Right cardiac atrium (tissue), 5 donors: ENCODE data around the gene NMNAT2. TPM values are rescaled to one million over a fixed set of nuclear protein-coding genes. Genes with fewer than 3 reads are reported as not detected.

ENCODE experiments used
- ATAC-seq, 2 donors: fragments of 200-7000 bp; cut with Tn5 transposase; one replicate each; pipeline versions ENCODE4 v1.8.0 to v1.9.1; 2020; ENCODE audit warnings: moderate library complexity in 2 of 2, mild to moderate bottlenecking in 1 of 2
- DNase-seq, 3 donors: peaks; one replicate each; pipeline ENCODE4 v3.0.0-alpha.2; 2020
- H3K27ac ChIP-seq: one replicate; pipeline ENCODE4 v1.5.1; 2013; ENCODE audit warnings: mild to moderate bottlenecking, low read length, control low read depth, moderate library complexity
- H3K27me3 ChIP-seq: one replicate; pipeline ENCODE4 v1.6.1; 2013; ENCODE audit not compliant: control insufficient read depth, insufficient read depth
- H3K4me1 ChIP-seq: one replicate; pipeline ENCODE4 v1.6.1; 2013; ENCODE audit warnings: low read length; ENCODE audit not compliant: control insufficient read depth, insufficient read depth
- H3K4me3 ChIP-seq: one replicate; pipeline ENCODE4 v1.5.1; 2013; ENCODE audit warnings: low read length, control low read depth
- H3K9me3 ChIP-seq: one replicate; pipeline ENCODE4 v1.6.1; 2013; ENCODE audit warnings: low read length; ENCODE audit not compliant: control insufficient read depth
- WGBS: extraction: QIAGEN DNeasy Blood & Tissue Kit; methylation state at CpG from one replicate; pipeline ENCODE4 v1.1.7; 2013; 5-methylcytosine and 5-hydroxymethylcytosine counted together
- intact Hi-C, 4 donors: fragments of 100-400 bp; cut with DNase I; formaldehyde crosslinking; loops; one replicate each; pipeline versions ENCODE4 v1.11.0 to v1.14.0; 2022 to 2023
- polyA plus RNA-seq: library from polyadenylated mRNA; stranded (reverse); fragments of 200-250 nt; gene quantifications from one replicate; pipeline ENCODE4 v1.2.3, GENCODE V29; 2013
- total RNA-seq, 4 donors: library from RNA; stranded (reverse); fragmentation: NEBNext Ultra II Directional; extraction: Animal tissue kit (Norgen Biotek cat#: 25700); gene quantifications; one replicate each; pipeline ENCODE4 v1.2.1, GENCODE V29; 2021
- donor health status: healthy with polysubstance abuse.
- donor health status: DM: no; HTN: yes; CAD: no.
- donor health status: DM: no; HTN: no; CAD: no.
- donor health status: DM: no; HTN: yes; CAD: no; lungs with severe emphysema.
- donor health status: DM: yes; HTN: yes; CAD: no.

The NMNAT2 gene
- total and polyA plus RNA-seq, 5 donors: 14.1 to 80.6 (median 39.7) TPM

DNA sequence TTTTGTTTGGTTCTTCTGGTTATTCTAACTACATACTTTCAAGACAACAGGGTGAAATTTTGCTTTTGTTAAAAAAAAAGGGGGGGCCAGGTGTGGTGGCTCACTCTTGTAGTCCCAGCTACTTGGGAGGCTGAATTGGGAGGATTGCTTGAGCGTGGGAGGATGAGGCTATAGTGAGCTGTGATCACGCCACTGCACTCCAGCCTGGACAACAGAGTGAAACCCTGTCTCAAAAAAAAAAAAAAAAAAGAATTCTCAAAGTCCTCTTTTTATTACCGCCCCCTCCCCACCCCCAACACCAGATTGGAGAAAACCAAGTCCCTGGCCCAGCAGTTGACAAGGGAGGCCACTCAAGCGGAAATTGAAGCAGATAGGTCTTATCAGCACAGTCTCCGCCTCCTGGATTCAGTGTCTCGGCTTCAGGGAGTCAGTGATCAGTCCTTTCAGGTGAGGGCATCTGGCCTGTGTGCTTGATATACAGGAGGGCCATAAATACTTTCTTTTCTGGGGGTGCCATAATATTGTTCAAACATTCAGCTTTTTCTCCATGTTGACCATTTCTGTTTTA is 181.9 kb downstream of the NMNAT2 start:
- no peaks in the 10 kb centered on the region for H3K27me3 ChIP-seq
- no peaks in the 10 kb centered on the region for H3K9me3 ChIP-seq
- ATAC-seq (no peak), DNase-seq (no peak)
- peaks cover 4% of the 10 kb centered on the region for H3K4me1 ChIP-seq
- no peak overlapping the region for H3K4me3 ChIP-seq
- intact Hi-C loops: no loop called here
- WGBS: 79% methylated on average over 6 of the region's 6 CpGs
- no peak overlapping the region for H3K27ac ChIP-seq

DNA sequence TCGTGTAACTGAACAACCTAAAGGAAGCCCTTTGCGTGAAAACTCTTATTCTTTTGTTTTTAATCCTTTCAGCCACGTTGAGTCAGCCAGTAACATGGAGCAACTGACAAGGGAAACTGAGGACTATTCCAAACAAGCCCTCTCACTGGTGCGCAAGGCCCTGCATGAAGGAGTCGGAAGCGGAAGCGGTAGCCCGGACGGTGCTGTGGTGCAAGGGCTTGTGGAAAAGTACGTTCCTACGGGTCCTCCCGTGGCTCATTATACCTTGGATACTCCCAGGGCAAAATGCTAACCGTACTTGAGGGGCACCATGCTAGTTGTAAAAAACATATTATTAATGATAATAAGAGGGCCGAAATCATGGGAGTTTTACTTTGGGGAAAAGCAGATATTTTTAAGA is 182.7 kb downstream of the NMNAT2 start:
- Histone ChIP-seq H3K4me3 (no peak overlapping the region), H3K27ac (peak overlapping the region; percentile 19), H3K4me1 (peaks cover 4% of the 10 kb centered on the region), H3K27me3 (no peaks in the 10 kb centered on the region), H3K9me3 (no peaks in the 10 kb centered on the region)
- 87% methylated on average over 14 of the region's 14 CpGs for WGBS
- DNase-seq (no peak), ATAC-seq (no peak)
- intact Hi-C loops: no loop called here

DNA sequence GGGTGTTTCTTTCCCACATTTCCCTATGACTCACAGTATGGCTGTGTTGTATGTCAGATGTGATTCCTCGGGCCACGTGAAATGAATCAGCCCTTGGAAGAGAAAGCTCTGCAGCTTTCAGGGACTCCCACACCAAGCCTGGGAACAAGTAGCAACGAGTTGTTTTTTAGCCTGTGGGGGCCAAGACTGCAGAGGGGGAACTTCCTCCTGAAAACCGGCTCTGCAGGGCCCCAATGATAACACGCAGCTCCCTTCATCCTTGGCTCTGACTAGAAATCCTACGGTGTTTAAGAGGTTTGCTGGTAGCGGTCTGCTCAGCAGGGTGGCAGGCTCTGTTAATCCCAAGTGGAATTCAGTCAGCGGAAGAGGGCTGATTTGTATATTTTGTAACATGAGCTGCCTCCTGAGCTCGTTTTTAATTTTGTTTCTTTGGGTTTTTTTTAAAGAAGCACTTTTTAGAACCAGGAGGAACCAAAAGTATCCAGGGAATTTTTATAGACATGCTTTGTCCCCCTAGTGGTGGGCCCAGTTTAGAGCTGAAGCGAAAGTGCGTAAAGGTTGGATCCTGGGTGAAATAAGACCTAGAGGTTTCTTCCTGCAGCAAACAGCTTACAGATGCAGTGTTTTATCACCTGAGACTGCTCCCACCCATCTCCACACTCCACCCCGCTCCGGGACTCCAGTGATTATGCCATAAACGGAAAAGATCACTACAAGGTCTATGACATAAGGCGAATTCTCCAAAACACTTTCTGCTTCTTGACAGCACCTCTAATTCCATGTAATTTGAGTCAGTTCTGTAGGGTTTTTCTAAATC is 183.3 kb downstream of the NMNAT2 start:
- no peaks in the 10 kb centered on the region for H3K9me3 ChIP-seq
- peak; percentile 92 to 96 for ATAC-seq
- no peaks in the 10 kb centered on the region for H3K4me1 ChIP-seq
- 30% methylated on average over 15 of the region's 15 CpGs for WGBS
- peak overlapping the region; percentile 76 for H3K27ac ChIP-seq
- H3K27me3 ChIP-seq: no peaks in the 10 kb centered on the region
- DNase-seq: peak; percentile 76 to 79 (median 79)
- intact Hi-C loops: no loop called here
- H3K4me3 ChIP-seq: peak overlapping the region; percentile 5

DNA sequence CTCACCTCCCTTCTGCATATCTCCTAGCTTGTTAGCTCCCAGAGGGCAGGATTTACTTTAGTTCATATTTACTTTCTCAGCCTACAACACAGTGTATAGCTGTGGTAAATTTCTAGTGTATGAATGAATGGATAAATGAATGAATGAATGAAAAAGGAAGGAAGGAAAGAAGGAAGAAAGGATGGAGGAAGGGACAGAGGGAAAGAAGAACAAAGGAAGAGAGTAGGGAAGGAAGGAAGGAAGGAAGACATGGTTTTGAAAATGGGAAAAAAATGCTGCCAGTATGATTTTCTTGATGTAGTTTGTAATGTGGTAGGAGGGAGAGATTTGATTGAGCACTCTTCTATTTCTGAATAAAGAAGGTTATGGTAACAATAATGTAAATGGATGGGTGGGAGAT is 185.1 kb downstream of the NMNAT2 start:
- H3K27me3 ChIP-seq: no peaks in the 10 kb centered on the region
- no peak overlapping the region for H3K27ac ChIP-seq
- intact Hi-C loops: no loop called here

DNA sequence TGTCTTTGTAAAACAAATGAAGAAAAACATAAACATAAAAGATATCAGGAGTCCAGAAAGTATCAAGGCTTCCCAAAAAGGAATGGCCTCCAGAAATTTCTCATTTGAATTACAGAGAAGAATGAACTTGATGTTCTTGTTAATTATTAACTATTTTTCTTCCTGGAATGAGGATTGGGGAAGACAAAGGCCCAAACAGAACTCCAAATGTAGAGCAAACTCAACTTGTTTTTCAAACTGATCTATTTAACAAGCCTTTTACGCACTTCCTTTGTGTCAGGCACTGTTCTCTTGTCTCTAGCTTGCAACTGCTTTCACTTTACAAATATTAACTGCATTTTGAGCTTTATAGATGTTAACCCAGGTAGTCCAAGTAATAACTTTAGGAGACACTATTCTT is 186.6 kb downstream of the NMNAT2 start:
- H3K9me3 ChIP-seq: no peaks in the 10 kb centered on the region
- H3K4me1 ChIP-seq: no peaks in the 10 kb centered on the region
- no peak for DNase-seq
- ATAC-seq: no peak
- WGBS: 97% methylated on average over 1 of the region's 1 CpG
- intact Hi-C loops: no loop called here
- no peak overlapping the region for H3K4me3 ChIP-seq
- no peaks in the 10 kb centered on the region for H3K27me3 ChIP-seq
- no peak overlapping the region for H3K27ac ChIP-seq

More for the DNA sequence above, 185.1 kb downstream of the NMNAT2 start:
- Histone ChIP-seq H3K4me3 (no peak overlapping the region), H3K4me1 (no peaks in the 10 kb centered on the region), H3K9me3 (no peaks in the 10 kb centered on the region)
- DNase-seq (no peak), ATAC-seq (no peak)

DNA sequence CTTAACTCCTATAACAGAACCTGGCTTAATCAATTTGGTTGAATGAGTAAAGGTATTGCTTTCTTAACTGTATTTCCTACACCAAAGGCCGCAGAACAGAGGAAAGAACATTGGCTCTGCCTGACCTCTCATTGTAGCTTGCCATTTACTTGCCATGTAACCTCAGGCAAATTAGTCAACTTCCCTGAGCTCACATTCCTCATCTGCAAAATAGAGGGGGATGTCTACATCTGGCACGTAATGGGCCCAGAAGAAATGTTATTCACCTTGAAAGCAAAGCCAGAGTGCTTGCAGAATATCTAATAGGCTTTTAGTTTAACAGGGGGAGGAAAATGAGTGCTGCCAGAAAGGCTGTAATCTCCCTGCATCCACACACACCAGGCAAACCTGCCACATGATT is 187.8 kb downstream of the NMNAT2 start:
- no peak overlapping the region for H3K27ac ChIP-seq
- intact Hi-C loops: no loop called here

DNA sequence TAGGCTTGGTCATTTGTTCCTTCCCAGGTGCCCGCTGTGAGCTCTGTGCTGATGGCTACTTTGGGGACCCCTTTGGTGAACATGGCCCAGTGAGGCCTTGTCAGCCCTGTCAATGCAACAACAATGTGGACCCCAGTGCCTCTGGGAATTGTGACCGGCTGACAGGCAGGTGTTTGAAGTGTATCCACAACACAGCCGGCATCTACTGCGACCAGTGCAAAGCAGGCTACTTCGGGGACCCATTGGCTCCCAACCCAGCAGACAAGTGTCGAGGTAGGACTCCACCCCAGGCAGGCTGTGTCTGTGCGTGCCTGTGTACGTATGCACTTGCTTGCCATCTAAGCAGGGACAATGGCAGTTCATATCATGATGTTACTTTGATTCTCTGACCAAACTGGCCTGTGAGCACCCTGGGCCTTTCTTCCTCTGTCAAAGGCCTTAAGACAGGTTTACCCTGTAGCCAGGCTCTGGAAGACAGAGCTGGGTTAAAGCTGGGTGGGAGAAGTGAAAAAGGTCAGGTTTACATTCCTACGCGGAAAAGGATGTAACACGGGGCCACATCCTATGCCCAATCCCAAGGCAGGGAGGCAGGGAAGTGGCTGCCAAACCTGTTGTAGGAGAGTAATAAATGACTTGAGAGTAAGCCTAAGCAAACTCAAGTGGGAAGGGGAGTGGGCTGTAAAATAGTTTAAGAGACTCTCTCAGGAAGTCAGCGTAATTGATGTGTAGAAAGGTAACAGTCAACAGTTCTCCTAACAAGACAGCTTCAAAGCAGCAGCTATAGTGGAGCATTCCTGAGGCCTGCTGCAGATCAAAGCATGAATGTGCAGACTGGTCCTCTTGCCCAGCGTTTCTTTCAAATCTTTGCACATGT is 189.6 kb downstream of the NMNAT2 start:
- intact Hi-C loops: loop anchor here (2.0 to 10.0 kb wide), 4 partner anchors 204 to 274 kb away; partner anchors contain the start of genes LAMC1 (in 1 of the 4) and SHCBP1L (in 1 of the 4)
- Histone ChIP-seq H3K4me3 (no peak overlapping the region), H3K27me3 (no peaks in the 10 kb centered on the region), H3K4me1 (no peaks in the 10 kb centered on the region), H3K27ac (no peak overlapping the region), H3K9me3 (no peaks in the 10 kb centered on the region)
- peak in 1 of 2 donors; percentile 16 for ATAC-seq
- no peak for DNase-seq
- 94% methylated on average over 13 of the region's 13 CpGs for WGBS

More for the DNA sequence above, 187.8 kb downstream of the NMNAT2 start:
- 91% methylated on average over 2 of the region's 2 CpGs for WGBS
- Histone ChIP-seq H3K27me3 (no peaks in the 10 kb centered on the region), H3K4me3 (no peak overlapping the region), H3K4me1 (no peaks in the 10 kb centered on the region), H3K9me3 (no peaks in the 10 kb centered on the region)
- DNase-seq (no peak), ATAC-seq (no peak)

DNA sequence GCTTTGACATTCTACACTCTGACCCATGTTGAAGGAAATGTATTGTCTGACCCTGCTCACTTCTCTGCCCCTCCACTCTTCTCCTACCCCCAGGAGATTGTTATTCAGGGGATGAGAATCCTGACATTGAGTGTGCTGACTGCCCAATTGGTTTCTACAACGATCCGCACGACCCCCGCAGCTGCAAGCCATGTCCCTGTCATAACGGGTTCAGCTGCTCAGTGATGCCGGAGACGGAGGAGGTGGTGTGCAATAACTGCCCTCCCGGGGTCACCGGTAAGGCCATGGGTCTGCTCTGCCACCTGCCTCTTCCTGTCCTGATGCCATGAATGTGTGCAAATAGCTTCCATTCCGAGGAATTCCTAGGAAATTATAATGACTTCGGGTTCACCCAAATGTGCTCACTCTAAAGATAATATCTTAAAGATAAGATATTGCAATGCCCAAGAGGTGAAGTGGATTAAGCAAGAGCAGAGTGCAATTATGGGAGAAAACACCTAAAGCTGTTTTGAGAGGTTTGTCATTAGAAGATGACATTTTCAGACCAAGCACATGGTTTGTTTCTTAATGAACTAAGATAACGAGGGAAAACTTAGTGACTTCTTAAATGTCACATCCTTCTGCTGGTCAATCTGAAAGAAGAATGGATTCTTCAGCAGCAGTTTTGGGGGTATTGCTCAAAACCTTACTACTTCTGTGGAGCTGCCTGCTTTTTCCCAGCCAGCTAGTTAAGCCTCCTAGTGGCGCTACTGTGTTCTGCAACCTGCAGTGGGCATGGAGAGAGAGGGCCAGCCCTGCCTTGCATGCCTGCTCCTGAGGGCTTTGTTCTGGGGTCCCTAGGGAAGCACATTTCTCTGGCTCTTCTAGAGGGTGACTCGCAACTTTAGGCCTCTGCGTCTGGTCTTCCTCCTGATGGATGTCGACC is 190.5 kb downstream of the NMNAT2 start:
- ATAC-seq (peak; percentile 34 to 78), DNase-seq (peak; percentile 51 to 82 (median 72))
- WGBS: 85% methylated on average over 16 of the region's 16 CpGs
- no peaks in the 10 kb centered on the region for H3K27me3 ChIP-seq
- H3K9me3 ChIP-seq: no peaks in the 10 kb centered on the region
- intact Hi-C loops: loop anchor here (2.0 to 10.0 kb wide), 4 partner anchors 203 to 273 kb away; partner anchors contain the start of genes LAMC1 (in 1 of the 4) and SHCBP1L (in 1 of the 4)
- no peaks in the 10 kb centered on the region for H3K4me1 ChIP-seq
- H3K4me3 ChIP-seq: no peak overlapping the region
- no peak overlapping the region for H3K27ac ChIP-seq

DNA sequence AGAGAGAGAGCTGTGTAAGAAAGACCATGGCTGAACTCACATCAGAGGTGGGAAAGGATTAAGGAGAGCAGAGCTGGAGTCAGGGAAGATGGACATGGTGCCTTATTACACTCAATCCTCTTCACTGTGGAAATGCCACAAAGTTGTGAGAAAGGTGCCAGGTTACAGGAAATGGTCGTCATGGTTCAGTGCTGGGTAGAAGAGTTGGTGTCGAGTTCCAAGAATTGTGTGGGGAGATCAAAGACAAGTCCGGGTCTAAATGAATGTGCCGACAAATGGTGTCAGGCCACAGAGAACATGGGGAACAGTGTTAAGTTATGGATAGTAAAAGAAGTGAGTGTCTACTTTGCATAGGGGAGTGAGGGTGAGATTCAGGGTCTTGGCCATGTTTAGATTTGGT is 191.2 kb downstream of the NMNAT2 start:
- intact Hi-C loops: loop anchor here (5.0 to 10.0 kb wide), 3 partner anchors 202 to 272 kb away; partner anchors contain the start of genes LAMC1 (in 1 of the 4) and SHCBP1L (in 1 of the 4)
- H3K27ac ChIP-seq: no peak overlapping the region

DNA sequence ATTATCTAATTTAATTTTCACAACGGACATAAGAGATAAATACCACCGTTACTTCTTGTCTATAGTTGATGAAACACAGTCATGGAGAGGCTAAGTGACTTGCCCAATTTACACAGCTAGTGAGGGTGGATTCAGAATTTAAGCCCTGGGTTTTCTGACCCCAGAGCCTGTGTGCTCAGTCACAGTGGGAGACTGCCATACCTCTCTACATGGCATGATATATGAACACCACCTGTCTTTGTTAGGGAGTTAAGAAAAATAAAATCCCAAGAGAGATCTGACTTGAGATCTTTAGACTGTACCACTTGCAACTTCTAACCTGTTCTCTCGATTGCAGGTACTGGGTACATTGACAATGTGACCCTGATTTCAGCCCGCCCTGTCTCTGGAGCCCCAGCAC is 191.8 kb downstream of the NMNAT2 start:
- no peak for ATAC-seq

More for the DNA sequence above, 191.2 kb downstream of the NMNAT2 start:
- WGBS: 75% methylated on average over 4 of the region's 4 CpGs
- DNase-seq (no peak), ATAC-seq (no peak)
- no peaks in the 10 kb centered on the region for H3K9me3 ChIP-seq
- H3K27me3 ChIP-seq: no peaks in the 10 kb centered on the region
- H3K4me3 ChIP-seq: no peak overlapping the region
- no peaks in the 10 kb centered on the region for H3K4me1 ChIP-seq

More for the DNA sequence above, 191.8 kb downstream of the NMNAT2 start:
- intact Hi-C loops: loop anchor here (5.0 to 10.0 kb wide), 3 partner anchors 202 to 272 kb away; partner anchors contain the start of genes LAMC1 (in 1 of the 4) and SHCBP1L (in 1 of the 4)
- Histone ChIP-seq H3K4me3 (no peak overlapping the region), H3K27me3 (no peaks in the 10 kb centered on the region), H3K27ac (no peak overlapping the region), H3K4me1 (no peaks in the 10 kb centered on the region), H3K9me3 (no peaks in the 10 kb centered on the region)
- 89% methylated on average over 4 of the region's 4 CpGs for WGBS
- no peak for DNase-seq
